Activated gamma-delta T cell treated with Interleukin-2 at 50 U/mL for 16 hours (primary cell): ENCODE results near the gene EIF4A3.

Experiments
- DNase-seq: peaks from one replicate; pipeline ENCODE4 v3.0.0-alpha.2; 2020

The EIF4A3 gene

GRCh38 chr17:80110927-80111701 is 35.8 kb downstream of the EIF4A3 start:
- DNase-seq = no peak

- DNase-seq = no peak
Observed at GRCh38 chr17:80110447-80110812, 36.5 kb downstream of the EIF4A3 start.

- no peak for DNase-seq
Observed at GRCh38 chr17:80109713-80110446, 37.0 kb downstream of the EIF4A3 start.

GRCh38 chr17:80109066-80109660 is 37.8 kb downstream of the EIF4A3 start:
- DNase-seq = no peak

GRCh38 chr17:80108036-80108971 is 38.6 kb downstream of the EIF4A3 start:
- DNase-seq = no peak

GRCh38 chr17:80107231-80108021 is 39.5 kb downstream of the EIF4A3 start:
- peak; percentile 2 for DNase-seq

- DNase-seq = no peak
Observed at GRCh38 chr17:80106751-80107150, 40.2 kb downstream of the EIF4A3 start.

GRCh38 chr17:80106176-80106575 is 40.8 kb downstream of the EIF4A3 start:
- DNase-seq = no peak

GRCh38 chr17:80105762-80106161 is 41.2 kb downstream of the EIF4A3 start:
- no peak for DNase-seq

GRCh38 chr17:80104956-80105375 is 42.0 kb downstream of the EIF4A3 start:
- no peak for DNase-seq

- no peak for DNase-seq
Observed at GRCh38 chr17:80104321-80104955, 42.5 kb downstream of the EIF4A3 start.

GRCh38 chr17:80103449-80104085 is 43.4 kb downstream of the EIF4A3 start:
- no peak for DNase-seq

GRCh38 chr17:80102664-80103448 is 44.1 kb downstream of the EIF4A3 start:
- DNase-seq = no peak

- DNase-seq = no peak
Observed at GRCh38 chr17:80101946-80102663, 44.8 kb downstream of the EIF4A3 start.

- DNase-seq = peak; percentile 87
Observed at GRCh38 chr17:80101011-80101945, 45.6 kb downstream of the EIF4A3 start, which contains the start of gene GAA. Gene GAA (plus strand): TSS chr17:80101581. CDS start chr17:80104587, 3,006 bp downstream.

- DNase-seq = no peak
Observed at GRCh38 chr17:80100035-80100323, 46.9 kb downstream of the EIF4A3 start.

- DNase-seq = no peak
Observed at GRCh38 chr17:80099291-80100034, 47.5 kb downstream of the EIF4A3 start.
